Transverse colon (tissue), 4 donors: ENCODE results near the gene NR3C2. TPM values are rescaled to one million over a fixed set of nuclear protein-coding genes. Genes with fewer than 3 reads are reported as not detected.

Experiments used
- DNase-seq: peaks from one replicate; pipeline ENCODE4 v3.0.0-alpha.2; 2019
- H3K27ac ChIP-seq, 4 donors: fragments of 200-600 bp; sonication (generic); 2 replicates each; pipeline ENCODE4 v1.5.1; 2016 to 2018; ENCODE audit warnings: inconsistent platforms in 4 of 4
- H3K27me3 ChIP-seq: fragments of 200-600 bp; sonication (generic); 2 replicates; pipeline ENCODE4 v1.5.1; 2017; ENCODE audit warnings: inconsistent platforms
- H3K36me3 ChIP-seq, 4 donors: fragments of 200-600 bp; sonication (generic); 2 replicates each; pipeline ENCODE4 v1.5.1; 2017 to 2019; ENCODE audit warnings: inconsistent platforms in 4 of 4
- H3K4me1 ChIP-seq, 4 donors: fragments of 200-600 bp; sonication (generic); 2 replicates each; pipeline ENCODE4 v1.5.1; 2017 to 2020; ENCODE audit warnings: inconsistent platforms in 4 of 4
- H3K4me3 ChIP-seq, 4 donors: fragments of 200-600 bp; sonication (generic); 1 replicate in 1 of 4; 2 replicates in 3 of 4; pipeline versions ENCODE4 v1.5.1 to v1.6.1; 2017 to 2019; ENCODE audit warnings: inconsistent platforms in 4 of 4
- H3K9me3 ChIP-seq, 2 donors: fragments of 200-600 bp; sonication (generic); 2 replicates each; pipeline ENCODE4 v1.5.1; 2017 to 2019; ENCODE audit warnings: inconsistent platforms in 2 of 2
- EP300 ChIP-seq: sonication (generic); formaldehyde crosslinking; IDR thresholded peaks from one replicate; pipeline ENCODE4 v1.6.1; 2017; ENCODE audit warnings: antibody characterized with exemption, low read depth
- POLR2A ChIP-seq: fragments of 450-650 bp; IDR thresholded peaks from one replicate; pipeline ENCODE4 v1.6.1; 2016; ENCODE audit warnings: antibody characterized with exemption, mild to moderate bottlenecking, moderate library complexity
- POLR2AphosphoS5 ChIP-seq, 3 donors: sonication (generic); formaldehyde crosslinking; IDR thresholded peaks; one replicate each; pipeline ENCODE4 v1.6.1; 2016; ENCODE audit warnings: antibody characterized with exemption in 3 of 3
- WGBS, 2 donors: methylation state at CpG; one replicate each; pipeline ENCODE4 v1.1.5; 2018; ENCODE audit warnings: low coverage in 1 of 2; 5-methylcytosine and 5-hydroxymethylcytosine counted together
- in situ Hi-C, 4 donors: fragments of 200-750 bp; cut with MboI; loops; one replicate each; pipeline versions ENCODE4 v1.15.0 to v1.15.1; 2017; ENCODE audit warnings: low sequenced_read_pairs in 3 of 4, low pct_ligation_motif_present in 1 of 4, low pct_unique_long_range_greater_than_20kb in 1 of 4
- intact Hi-C: fragments of 100-400 bp; cut with DNase I; formaldehyde crosslinking; loops from one replicate; pipeline ENCODE4 v1.15.1; 2023; ENCODE audit warnings: low total_unique reads
- total RNA-seq, 4 donors: library from RNA; depleted of rRNA; stranded (reverse); fragments of >200 nt; gene quantifications; one replicate each; pipeline ENCODE4 v1.1.0, GENCODE V29; 2016
- TF ChIP-seq, protein P1 (sequence below), 5 experiments: fragments of 200-600 bp in 3 of 5; fragments of 450-650 bp in 2 of 5; sonication (generic) in 3 of 5; IDR thresholded peaks; 1 replicate in 2 of 5; 2 replicates in 3 of 5; pipeline ENCODE4 v1.5.1; 2016 to 2017; ENCODE audit warnings: antibody characterized with exemption in 5 of 5, inconsistent platforms in 3 of 5, mild to moderate bottlenecking in 2 of 5, moderate library complexity in 1 of 5

The NR3C2 gene
- total RNA-seq, 4 donors from 2014 or later, result 55.5 to 147 (median 125) TPM

DNA sequence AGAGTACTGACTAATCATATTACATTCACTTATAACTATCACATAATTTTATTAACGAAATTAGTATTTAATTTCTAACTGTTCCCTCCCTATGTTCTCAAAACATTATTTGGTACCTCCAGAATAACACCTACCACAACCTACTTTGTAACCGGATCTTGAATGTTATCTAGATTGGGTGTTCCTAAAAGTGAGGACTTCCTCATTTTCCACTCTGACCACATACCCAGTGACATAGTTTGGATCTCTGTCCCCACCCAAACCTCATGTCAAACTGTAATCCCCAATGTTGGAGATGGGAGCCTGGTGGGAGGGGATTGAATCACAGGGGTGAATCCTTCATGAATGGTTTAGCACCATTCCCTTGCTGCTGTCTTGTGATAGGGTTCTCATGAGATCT, 21.8 kb downstream of the NR3C2 start:
- WGBS, 2 donors, result 44 to 82% methylated on average over 2 of the region's 2 CpGs
- no peaks in the 10 kb centered on the region for H3K27me3 ChIP-seq
- peaks cover 0 to 16% (median 2%) of the 10 kb centered on the region in 4 donors for H3K4me1 ChIP-seq

DNA sequence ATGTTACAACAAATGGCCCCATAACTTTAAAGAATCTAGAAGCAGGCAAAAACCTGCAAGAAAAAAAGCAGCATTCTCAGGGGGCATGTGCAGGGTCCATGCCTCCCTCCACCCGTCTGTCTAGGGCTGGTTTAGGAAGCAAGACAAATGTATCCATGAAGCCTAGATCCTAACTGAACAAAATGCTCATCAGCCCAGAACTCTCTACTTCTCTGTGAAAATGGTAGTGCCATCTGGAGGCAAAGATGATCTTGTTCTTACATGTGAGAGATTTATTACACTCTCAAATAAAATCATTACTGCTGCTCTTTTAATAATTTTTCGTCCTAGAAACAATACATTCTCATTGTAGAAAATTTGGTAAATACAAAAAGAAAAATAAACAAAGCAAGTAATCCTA, 26.7 kb downstream of the NR3C2 start:
- in situ Hi-C loops, result no loop called here
- intact Hi-C loops, result no loop called here
- H3K4me1 ChIP-seq, result peaks cover 0 to 21% (median 0%) of the 10 kb centered on the region in 4 donors
- H3K27me3 ChIP-seq, result no peaks in the 10 kb centered on the region
- 72 to 83% methylated on average over 2 of the region's 2 CpGs for WGBS, 2 donors
- H3K9me3 ChIP-seq, result no peaks in the 10 kb centered on the region
- no peak overlapping the region for H3K4me3 ChIP-seq
- TF ChIP-seq EP300 (no peak), POLR2AphosphoS5 (IDR thresholded peaks at IDR 0.05) (no peak)
- TF ChIP-seq, protein P1, sequence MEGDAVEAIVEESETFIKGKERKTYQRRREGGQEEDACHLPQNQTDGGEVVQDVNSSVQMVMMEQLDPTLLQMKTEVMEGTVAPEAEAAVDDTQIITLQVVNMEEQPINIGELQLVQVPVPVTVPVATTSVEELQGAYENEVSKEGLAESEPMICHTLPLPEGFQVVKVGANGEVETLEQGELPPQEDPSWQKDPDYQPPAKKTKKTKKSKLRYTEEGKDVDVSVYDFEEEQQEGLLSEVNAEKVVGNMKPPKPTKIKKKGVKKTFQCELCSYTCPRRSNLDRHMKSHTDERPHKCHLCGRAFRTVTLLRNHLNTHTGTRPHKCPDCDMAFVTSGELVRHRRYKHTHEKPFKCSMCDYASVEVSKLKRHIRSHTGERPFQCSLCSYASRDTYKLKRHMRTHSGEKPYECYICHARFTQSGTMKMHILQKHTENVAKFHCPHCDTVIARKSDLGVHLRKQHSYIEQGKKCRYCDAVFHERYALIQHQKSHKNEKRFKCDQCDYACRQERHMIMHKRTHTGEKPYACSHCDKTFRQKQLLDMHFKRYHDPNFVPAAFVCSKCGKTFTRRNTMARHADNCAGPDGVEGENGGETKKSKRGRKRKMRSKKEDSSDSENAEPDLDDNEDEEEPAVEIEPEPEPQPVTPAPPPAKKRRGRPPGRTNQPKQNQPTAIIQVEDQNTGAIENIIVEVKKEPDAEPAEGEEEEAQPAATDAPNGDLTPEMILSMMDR (IDR thresholded peaks at IDR 0.05), result no peak
- no peak for DNase-seq
- H3K27ac ChIP-seq, result no peak overlapping the region
- no peaks in the 10 kb centered on the region for H3K36me3 ChIP-seq

More for the DNA sequence above, 21.8 kb downstream of the NR3C2 start:
- Histone ChIP-seq H3K27ac (no peak overlapping the region), H3K4me3 (no peak overlapping the region), H3K36me3 (no peaks in the 10 kb centered on the region), H3K9me3 (no peaks in the 10 kb centered on the region)
- intact Hi-C loops (no loop called here), in situ Hi-C loops (no loop called here)
- no peak for DNase-seq
- TF ChIP-seq, protein P1 (IDR thresholded peaks at IDR 0.05), result no peak
- no peak for TF ChIP-seq EP300

DNA sequence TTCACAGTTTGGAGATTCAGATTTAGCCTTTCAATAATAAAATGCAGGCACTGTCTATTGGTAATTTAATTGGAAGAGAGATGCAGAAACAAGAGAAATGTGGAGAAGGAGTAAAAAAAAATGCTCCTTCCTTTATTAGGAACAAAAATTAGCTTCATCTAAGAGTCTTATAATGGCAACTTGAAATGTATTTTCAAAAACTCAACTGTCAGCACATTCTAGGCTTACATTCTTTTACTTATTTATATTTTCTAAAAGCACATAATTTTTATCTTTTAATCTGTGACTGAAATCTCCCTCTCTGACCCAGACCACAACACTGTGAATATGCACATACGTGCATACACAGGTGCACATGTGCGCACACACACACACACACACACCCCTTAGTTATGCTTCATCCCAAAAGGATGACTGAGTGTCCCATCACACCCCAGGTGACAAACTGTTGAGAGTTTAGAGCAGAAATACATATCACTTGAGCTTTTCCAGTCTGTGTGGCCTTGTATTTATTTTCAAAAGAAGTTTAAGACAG, 29.7 kb downstream of the NR3C2 start:
- DNase-seq, result no peak
- Histone ChIP-seq H3K9me3 (no peaks in the 10 kb centered on the region), H3K4me1 (peaks cover 0 to 16% (median 0%) of the 10 kb centered on the region in 4 donors), H3K4me3 (no peak overlapping the region), H3K27ac (no peak overlapping the region), H3K36me3 (no peaks in the 10 kb centered on the region), H3K27me3 (no peaks in the 10 kb centered on the region)
- WGBS, 2 donors, result 65 to 86% methylated on average over 2 of the region's 2 CpGs
- TF ChIP-seq, protein P1 (IDR thresholded peaks at IDR 0.05), result no peak
- TF ChIP-seq POLR2A, result no peak
- no peak for TF ChIP-seq POLR2AphosphoS5 (IDR thresholded peaks at IDR 0.05)
- TF ChIP-seq EP300, result no peak
- intact Hi-C loops, result no loop called here
- in situ Hi-C loops, result no loop called here

DNA sequence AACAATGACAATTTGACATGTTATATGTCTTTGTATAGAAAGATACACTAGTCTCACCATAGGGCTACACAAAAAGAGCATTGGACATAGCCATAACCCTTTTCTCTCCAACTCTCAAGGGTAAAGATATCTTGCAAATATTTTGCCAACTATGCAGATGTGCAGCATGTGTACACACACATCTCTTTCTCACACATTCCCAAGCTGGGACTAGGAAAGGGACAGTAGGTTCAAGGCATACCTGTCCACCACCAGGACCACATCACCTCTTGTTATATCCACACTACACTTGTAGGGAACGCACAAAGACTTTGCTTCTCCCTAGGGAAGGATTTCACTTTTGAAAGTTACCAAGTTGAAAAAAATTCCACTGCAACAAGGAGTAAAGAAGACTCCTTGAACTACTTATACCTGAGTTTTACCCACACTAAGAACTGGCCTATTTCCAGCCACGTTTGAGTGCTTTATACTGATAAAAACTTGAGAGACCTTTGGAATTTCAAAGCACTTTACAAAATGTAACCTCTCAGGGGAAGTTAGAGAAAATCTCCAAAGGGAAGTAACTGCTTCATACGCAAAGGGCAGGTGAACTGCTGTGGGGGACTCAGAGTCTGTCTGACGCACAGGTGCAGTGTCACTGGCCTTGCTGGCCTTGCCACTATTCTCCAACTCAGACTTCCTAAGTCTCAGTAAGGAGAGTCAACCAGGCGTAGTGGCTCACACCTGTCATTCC, 36.9 kb downstream of the NR3C2 start:
- H3K27ac ChIP-seq, result peak overlapping the region in 1 of 4 donors; percentile 14
- in situ Hi-C loops, result no loop called here
- no peak for DNase-seq
- no peaks in the 10 kb centered on the region for H3K36me3 ChIP-seq
- intact Hi-C loops, result no loop called here
- H3K9me3 ChIP-seq, result no peaks in the 10 kb centered on the region
- WGBS, 2 donors, result 73 to 91% methylated on average over 1 to 5 of the region's 5 CpGs
- no peaks in the 10 kb centered on the region for H3K27me3 ChIP-seq
- TF ChIP-seq POLR2A, result no peak
- TF ChIP-seq EP300, result no peak
- no peak for TF ChIP-seq POLR2AphosphoS5 (IDR thresholded peaks at IDR 0.05)
- TF ChIP-seq, protein P1 (IDR thresholded peaks at IDR 0.05), result no peak
- H3K4me3 ChIP-seq, result no peak overlapping the region
- peaks cover 0 to 17% (median 4%) of the 10 kb centered on the region in 4 donors for H3K4me1 ChIP-seq
